K562 (cell line): ENCODE measurements around the gene MEGF10. TPM values are rescaled to one million over a fixed set of nuclear protein-coding genes. Genes with fewer than 3 reads are reported as not detected.

Source experiments
- ATAC-seq: fragments of 200-7000 bp; cut with Tn5 transposase; 3 replicates; pipeline ENCODE4 v1.9.1; 2020; ENCODE audit warnings: moderate library complexity
- BruUV-seq: library from RNA; stranded (reverse); fragments of 400-500 nt; replicated peaks from 2 replicates; lab custom pipeline; 2021; lab: Mats Ljungman, UMichigan
- CTCF ChIA-PET: fragments of 300-600 bp; formaldehyde crosslinking; extraction: SDS; loops from one replicate; lab custom pipeline; 2021; ENCODE audit warnings: low intra/inter-chr PET ratio; lab: Yijun Ruan, JAX
- POLR2A ChIA-PET: fragments of 300-600, 350-650 bp; sonication (Branson Sonifier 250); formaldehyde crosslinking; extraction: SDS; loops from one replicate; lab custom pipeline; 2021; ENCODE audit warnings: antibody characterized with exemption, inconsistent platforms; lab: Yijun Ruan, JAX
- DNase-seq, 4 experiments: peaks; one replicate each; pipeline versions ENCODE4 v3.0.0 to v3.0.0-alpha.2; 2011 to 2018; ENCODE audit warnings: low spot score in 3 of 4, mixed read lengths in 3 of 4; ENCODE audit errors: extremely low read depth in 1 of 4
- FAIRE-seq: peaks from 2 replicates; lab custom pipeline; 2011; peaks lifted over from hg19 to GRCh38; lab: Jason Lieb, UNC
- H2AFZ ChIP-seq: 2 replicates; pipeline ENCODE4 v1.6.0; 2011; ENCODE audit warnings: low read depth, low read length, control low read depth, inconsistent platforms
- H3K27ac ChIP-seq: fragments of 200-600 bp; 3 replicates; pipeline ENCODE4 v1.8.0; 2011; ENCODE audit warnings: low read depth, mild to moderate bottlenecking, control low read depth, inconsistent platforms, low read length, moderate library complexity, mixed read lengths; ENCODE audit errors: extremely low read depth
- H3K27me3 ChIP-seq, 2 experiments: fragments of 300-600 bp in 1 of 2; 2 replicates in 1 of 2; 3 replicates in 1 of 2; pipeline versions ENCODE4 v1.6.0 to v1.8.0; 2011; ENCODE audit warnings: inconsistent platforms in 2 of 2, low read length in 2 of 2, mild to moderate bottlenecking in 1 of 2, mixed read lengths in 1 of 2, moderate library complexity in 1 of 2; ENCODE audit not compliant: control insufficient read depth in 2 of 2, insufficient read depth in 2 of 2
- H3K36me3 ChIP-seq: fragments of 300-600 bp; 3 replicates; pipeline ENCODE4 v1.8.0; 2011; ENCODE audit warnings: mild to moderate bottlenecking, low read length, inconsistent platforms; ENCODE audit not compliant: control insufficient read depth, insufficient read depth
- H3K4me1 ChIP-seq, 2 experiments: fragments of 200-600 bp in 1 of 2; replicated peaks in 1 of 2; 2 replicates in 1 of 2; 3 replicates in 1 of 2; pipeline versions ENCODE4 v1.5.1 to v1.8.0; 2011; ENCODE audit warnings: inconsistent platforms in 2 of 2, low read length in 2 of 2, mild to moderate bottlenecking in 1 of 2, mixed read lengths in 1 of 2, moderate library complexity in 1 of 2; ENCODE audit not compliant: control insufficient read depth in 2 of 2, insufficient read depth in 2 of 2
- H3K4me2 ChIP-seq: 2 replicates; pipeline ENCODE4 v1.6.1; 2011; ENCODE audit warnings: low read length, control low read depth, inconsistent platforms, mixed read lengths; ENCODE audit not compliant: insufficient read depth
- H3K4me3 ChIP-seq: fragments of 200-600 bp; sonication (generic), shearing (Covaris generic); 2 replicates; pipeline ENCODE4 v1.5.1; 2016; ENCODE audit warnings: control low read depth, inconsistent platforms
- H3K79me2 ChIP-seq: fragments of 200-600 bp; 3 replicates; pipeline ENCODE4 v1.8.0; 2011; ENCODE audit warnings: low read length, inconsistent platforms; ENCODE audit not compliant: control insufficient read depth, insufficient read depth
- H3K9ac ChIP-seq, 2 experiments: 2 replicates each; pipeline versions ENCODE4 v1.6.0 to v1.6.1; 2011; ENCODE audit warnings: low read depth in 2 of 2, low read length in 2 of 2, control low read depth in 1 of 2, inconsistent platforms in 1 of 2, mild to moderate bottlenecking in 1 of 2, mixed read lengths in 1 of 2; ENCODE audit not compliant: insufficient read depth in 1 of 2
- H3K9me1 ChIP-seq: one replicate; pipeline ENCODE4 v1.6.0; 2011; ENCODE audit warnings: inconsistent platforms, mild to moderate bottlenecking, low read length, moderate library complexity; ENCODE audit not compliant: control insufficient read depth, insufficient read depth
- H3K9me3 ChIP-seq: replicated peaks from 2 replicates; pipeline ENCODE4 v1.5.1; 2011; ENCODE audit warnings: low read depth, low read length, inconsistent platforms; ENCODE audit not compliant: control insufficient read depth, insufficient read depth
- H4K20me1 ChIP-seq: replicated peaks from 2 replicates; pipeline ENCODE4 v1.6.1; 2011; ENCODE audit warnings: low read length, inconsistent platforms, mixed read lengths; ENCODE audit not compliant: control insufficient read depth, insufficient read depth
- ARID3A ChIP-seq: IDR thresholded peaks from 2 replicates; pipeline ENCODE4 v1.6.1; 2012; ENCODE audit warnings: low read depth, low read length, improper control_type of control experiment, borderline replicate concordance
- ATF4 ChIP-seq: fragments of 450-650 bp; formaldehyde crosslinking; IDR thresholded peaks from 2 replicates; pipeline ENCODE4 v1.4.0; 2022; ENCODE audit warnings: mild to moderate bottlenecking, moderate library complexity
- EHMT2 ChIP-seq: fragments of 450-650 bp; IDR thresholded peaks from 2 replicates; pipeline ENCODE4 v1.6.1; 2018; ENCODE audit warnings: antibody characterized with exemption
- GMEB1 ChIP-seq: fragments of 250-450 bp; sonication (Bioruptor Pico); IDR thresholded peaks from 2 replicates; pipeline ENCODE4 v1.4.0; 2020; ENCODE audit warnings: mild to moderate bottlenecking
- HSF4 ChIP-seq: fragments of 250-450 bp; sonication (Bioruptor Pico); IDR thresholded peaks from 2 replicates; pipeline ENCODE4 v2.1.2; 2022; ENCODE audit warnings: mild to moderate bottlenecking, moderate library complexity, borderline replicate concordance
- IRF2 ChIP-seq: sonication (generic); formaldehyde crosslinking; IDR thresholded peaks from 2 replicates; pipeline ENCODE4 v1.8.1; 2022; ENCODE audit warnings: mild to moderate bottlenecking, missing genetic modification reagents
- MAFG ChIP-seq: fragments of 450-650 bp; conservative IDR thresholded peaks from 2 replicates; pipeline ENCODE4 v1.6.1; 2016; ENCODE audit warnings: missing genetic modification characterization, missing compliant biosample characterization
- NFYB ChIP-seq: IDR thresholded peaks from 2 replicates; pipeline ENCODE4 v1.6.1; 2011; ENCODE audit warnings: mild to moderate bottlenecking, moderate library complexity; ENCODE audit not compliant: insufficient read length; ENCODE audit errors: extremely low read depth
- PCBP2 ChIP-seq: fragments of 200-400 bp; formaldehyde crosslinking; IDR thresholded peaks from 2 replicates; pipeline ENCODE4 v1.6.1; 2018; ENCODE audit warnings: low read length, low read depth, mild to moderate bottlenecking, moderate library complexity; ENCODE audit not compliant: poor library complexity, severe bottlenecking
- RBM34 ChIP-seq: fragments of 200-400 bp; formaldehyde crosslinking; IDR thresholded peaks from 2 replicates; pipeline ENCODE4 v1.6.1; 2018; ENCODE audit warnings: low read length, borderline replicate concordance; ENCODE audit not compliant: insufficient read depth
- TBP ChIP-seq: optimal IDR thresholded peaks from 2 replicates; pipeline ENCODE3; 2011; ENCODE audit warnings: low read depth, low read length, improper control_type of control experiment
- TCF7L2 ChIP-seq: fragments of 150-350 bp; IDR thresholded peaks from 2 replicates; pipeline ENCODE4 v1.6.1; 2016; ENCODE audit warnings: low read depth, mild to moderate bottlenecking, low read length, moderate library complexity
- XRCC4 ChIP-seq: IDR thresholded peaks from one replicate; pipeline ENCODE4 v1.6.1; 2011; ENCODE audit not compliant: insufficient read depth, insufficient read length; ENCODE audit errors: extremely low read depth
- ZC3H11A ChIP-seq: IDR thresholded peaks from 2 replicates; pipeline ENCODE4 v1.6.1; 2012; ENCODE audit warnings: low read depth, low read length, improper control_type of control experiment
- ZNF23 ChIP-seq: fragments of 250-450 bp; sonication (Bioruptor Pico); IDR thresholded peaks from 2 replicates; pipeline ENCODE4 v1.4.0; 2020; ENCODE audit warnings: mild to moderate bottlenecking
- ZNF24 ChIP-seq: fragments of 450-650 bp; IDR thresholded peaks from 2 replicates; pipeline ENCODE4 v1.6.1; 2016
- ZNF324 ChIP-seq: fragments of 250-450 bp; sonication (Bioruptor Pico); IDR thresholded peaks from 2 replicates; pipeline ENCODE4 v1.4.0; 2020; ENCODE audit warnings: mild to moderate bottlenecking
- ZNF696 ChIP-seq: fragments of 250-450 bp; sonication (Bioruptor Pico); conservative IDR thresholded peaks from 2 replicates; pipeline ENCODE4 v1.4.0; 2020; ENCODE audit warnings: mild to moderate bottlenecking, moderate library complexity
- ZNF830 ChIP-seq: fragments of 250-450 bp; sonication (Bioruptor Pico); IDR thresholded peaks from 2 replicates; pipeline ENCODE4 v1.5.0; 2021; ENCODE audit warnings: mild to moderate bottlenecking
- WGBS: fragments of 100-300 bp; shearing (Covaris generic); methylation state at CpG from one replicate; pipeline ENCODE4 v1.1.6; 2016; ENCODE audit warnings: low coverage, mixed read lengths; ENCODE audit not compliant: insufficient coverage; ENCODE audit errors: missing lambda C conversion rate; 5-methylcytosine and 5-hydroxymethylcytosine counted together
- in situ Hi-C: fragments of 300-500 bp; cut with MboI; formaldehyde crosslinking; loops from 4 replicates; pipeline ENCODE4 v1.15.0; 2018; ENCODE audit warnings: inconsistent platforms, mixed read lengths
- intact Hi-C: fragments of 100-400 bp; cut with micrococcal nuclease; formaldehyde crosslinking; loops from 2 replicates; pipeline ENCODE4 v1.14.2; 2022
- polyA plus RNA-seq, 8 experiments: library from polyadenylated mRNA; depleted of rRNA in 4 of 8; stranded (reverse) in 5 of 8; unstranded in 3 of 8; fragments of >200 nt; fragmentation: Nextera tagmentation in 2 of 8; fragmentation: Illumina TruSeq in 1 of 8; extraction: Ambion mirVana in 2 of 8; extraction: Trizol in 1 of 8; gene quantifications; 2 replicates each; pipeline versions ENCODE4 v1.2.1 to v1.2.3, GENCODE V29; 2011 to 2014; ENCODE audit warnings: inconsistent platforms in 1 of 8, missing spikeins in 1 of 8
- total RNA-seq, 7 experiments: library from RNA; depleted of rRNA in 6 of 7; stranded (reverse); fragments of >200 nt in 6 of 7; fragmentation: Illumina TruSeq in 2 of 7; extraction: Trizol in 2 of 7; gene quantifications; 2 replicates each; pipeline versions ENCODE4 v1.2.1 to v1.2.3, GENCODE V29; 2011 to 2021; ENCODE audit warnings: low replicate concordance in 1 of 7

The MEGF10 gene
- total and polyA plus RNA-seq, 9 of the 15 experiments (the other 6 are each of a cell fraction or from before 2014, with no cell fraction given) = 0.07 TPM; not detected in 8

- Histone ChIP-seq H3K4me2 (no peak overlapping the region), H3K9ac (no peak overlapping the region), H3K79me2 (no peaks in the 10 kb centered on the region), H3K4me1 (no peaks in the 10 kb centered on the region), H2AFZ (no peak overlapping the region), H4K20me1 (no peaks in the 10 kb centered on the region), H3K27me3 (peaks cover 0 to 9% of the 10 kb centered on the region in 2 experiments; a peak in 3 of 5 replicates), H3K9me3 (no peaks in the 10 kb centered on the region), H3K9me1 (no peaks in the 10 kb centered on the region), H3K4me3 (no peak overlapping the region), H3K27ac (no peak overlapping the region)
- 0% methylated on average over 7 of the region's 7 CpGs for WGBS
- in situ Hi-C loops (no loop called here), intact Hi-C loops (no loop called here)
- POLR2A ChIA-PET = interaction anchor here (0.7 kb wide), 1 partner anchor 78 kb away, joined by 3 read pairs; no protein-coding TSS in a partner anchor
- BruUV-seq = no TSS peak
- DNase-seq (no peak), FAIRE-seq (no peak)
- no peak for TF ChIP-seq PCBP2
- TF ChIP-seq GMEB1 (CRISPR knock-in tag) = no peak
- no peak for TF ChIP-seq ARID3A
- no peak for TF ChIP-seq NFYB
- TF ChIP-seq TBP = no peak
- no peak for TF ChIP-seq ZNF324 (CRISPR knock-in tag)
- no peak for TF ChIP-seq ATF4 (CRISPR knock-in tag)
- no peak for TF ChIP-seq XRCC4
- TF ChIP-seq EHMT2 = no peak
- no peak for TF ChIP-seq MAFG (tag)
- no peak for TF ChIP-seq HSF4
- TF ChIP-seq ZC3H11A = no peak
- no peak for TF ChIP-seq RBM34
- TF ChIP-seq ZNF830 (CRISPR knock-in tag) = no peak
- no peak for TF ChIP-seq IRF2 (CRISPR knock-in tag)
- no peak for TF ChIP-seq ZNF23 (CRISPR knock-in tag)
- TF ChIP-seq ZNF24 = no peak
- no peak for TF ChIP-seq TCF7L2
- TF ChIP-seq ZNF696 (CRISPR knock-in tag) = no peak
- TF ChIP-seq, all 486 proteins: peak for 0
- no peaks in the 10 kb centered on the region for H3K36me3 ChIP-seq
- ATAC-seq = no peak
- CTCF ChIA-PET = no interaction called here
Measured at GRCh38 chr5:127355337-127355736, 64.7 kb downstream of the MEGF10 start.
